ENCODE measurements around the gene FOXF2.
"Not testable (repeated sequence)": the region's sequence is repeated elsewhere in the genome, so short reads cannot be mapped to it uniquely, and the experiment has no call there.

Gene FOXF2

DNA sequence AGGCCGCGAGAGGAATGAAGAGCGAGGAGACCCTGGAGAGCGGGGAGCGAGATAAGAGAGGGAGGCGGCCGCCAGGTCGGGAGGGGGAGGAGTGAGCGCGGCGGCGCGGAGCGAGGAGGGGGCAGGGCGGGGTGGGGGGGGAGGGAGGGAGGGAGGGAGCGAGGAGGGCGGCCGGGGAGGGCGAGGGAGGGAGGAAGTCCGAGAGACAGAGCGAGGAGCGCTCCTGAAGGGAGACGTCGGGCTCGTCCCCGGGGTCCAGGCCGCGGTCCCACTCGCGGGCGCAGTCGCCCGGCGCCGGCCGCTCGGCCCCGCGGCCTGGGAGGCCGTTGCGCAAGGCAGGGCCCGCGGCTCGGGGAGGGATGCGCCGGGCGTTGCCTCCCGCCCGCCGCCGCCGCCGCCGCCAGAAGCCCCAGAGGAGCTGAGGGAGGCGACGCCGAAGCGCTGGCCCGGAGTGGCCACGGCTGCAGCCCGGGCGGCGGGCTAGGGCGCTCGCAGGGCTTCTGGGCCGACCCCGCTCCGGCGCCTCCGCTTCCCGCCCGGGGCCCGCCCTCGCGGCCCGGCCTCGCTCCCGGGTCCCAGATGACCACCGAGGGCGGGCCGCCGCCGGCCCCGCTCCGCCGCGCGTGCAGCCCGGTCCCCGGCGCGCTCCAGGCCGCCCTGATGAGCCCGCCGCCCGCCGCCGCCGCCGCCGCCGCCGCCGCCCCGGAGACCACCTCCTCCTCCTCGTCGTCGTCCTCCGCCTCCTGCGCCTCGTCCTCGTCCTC is at the start of gene FOXF2:
FOXF2 (plus strand) TSS at position 208 of the 764 bp plus-strand sequence; CDS start at position 580, 372 bp downstream.
- Histone ChIP-seq H3K4me1 (ENCODE audit: control insufficient read depth in 5 of 5, insufficient read depth in 5 of 5, low read length in 5 of 5) (peaks cover 3 to 32% (median 22%) of the 10 kb centered on the region in 5 donors), H3K9ac (ENCODE audit: low read length in 5 of 5) (no peak within 1 kb of the TSS), H3K27ac (ENCODE audit: low read depth, low read length) (no peak within 1 kb of the TSS)

DNA sequence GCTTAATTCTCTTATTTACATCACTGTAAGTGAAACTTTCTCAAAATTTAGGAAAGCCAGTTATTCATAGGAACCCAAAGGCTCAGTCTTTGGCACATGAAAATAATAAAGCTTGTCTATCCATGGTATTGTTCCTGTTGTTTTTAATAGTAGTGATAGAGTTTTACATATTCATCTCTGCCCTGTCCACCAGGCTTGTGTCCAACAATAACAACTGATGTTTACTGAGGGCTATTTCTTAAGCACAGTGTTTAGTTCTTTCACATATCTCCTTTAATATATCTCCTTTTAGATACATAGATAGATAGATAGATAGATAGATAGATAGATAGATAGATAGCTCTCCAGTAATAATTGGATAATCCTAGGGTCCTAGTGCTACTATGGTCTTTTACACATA is 43.3 kb upstream of the FOXF2 start:
- peaks cover 0 to 2% (median 0%) of the 10 kb centered on the region in 5 donors for H3K4me1 ChIP-seq (ENCODE audit: control insufficient read depth in 5 of 5, insufficient read depth in 5 of 5, low read length in 5 of 5)
- peaks cover 0 to 9% (median 6%) of the 10 kb centered on the region in 5 donors for H3K27me3 ChIP-seq (ENCODE audit: control insufficient read depth in 5 of 5, insufficient read depth in 4 of 5, low read length in 5 of 5)
- H3K4me3 ChIP-seq (ENCODE audit: low read depth in 1 of 5, low read length in 5 of 5), result no peak overlapping the region
- H3K36me3 ChIP-seq (ENCODE audit: control insufficient read depth in 5 of 5, insufficient read depth in 5 of 5, low read length in 5 of 5), result no peaks in the 10 kb centered on the region
- no peak overlapping the region for H3K9ac ChIP-seq (ENCODE audit: low read length in 5 of 5)
- peaks cover 5 to 11% (median 6%) of the 10 kb centered on the region in 5 donors for H3K9me3 ChIP-seq (ENCODE audit: control insufficient read depth in 5 of 5, low read length in 5 of 5)
- H3K27ac ChIP-seq (ENCODE audit: low read depth, low read length), result no peak overlapping the region

More for the DNA sequence above, at the start of gene FOXF2:
- Histone ChIP-seq H3K27me3 (ENCODE audit: control insufficient read depth in 5 of 5, insufficient read depth in 4 of 5, low read length in 5 of 5) (peaks cover 32 to 80% (median 59%) of the 10 kb centered on the region in 5 donors), H3K9me3 (ENCODE audit: control insufficient read depth in 5 of 5, low read length in 5 of 5) (no peaks in the 10 kb centered on the region), H3K36me3 (ENCODE audit: control insufficient read depth in 5 of 5, insufficient read depth in 5 of 5, low read length in 5 of 5) (no peaks in the 10 kb centered on the region), H3K4me3 (ENCODE audit: low read depth in 1 of 5, low read length in 5 of 5) (peak within 1 kb of the TSS in 4 of 5 donors; percentile 58 to 69 (median 59))

DNA sequence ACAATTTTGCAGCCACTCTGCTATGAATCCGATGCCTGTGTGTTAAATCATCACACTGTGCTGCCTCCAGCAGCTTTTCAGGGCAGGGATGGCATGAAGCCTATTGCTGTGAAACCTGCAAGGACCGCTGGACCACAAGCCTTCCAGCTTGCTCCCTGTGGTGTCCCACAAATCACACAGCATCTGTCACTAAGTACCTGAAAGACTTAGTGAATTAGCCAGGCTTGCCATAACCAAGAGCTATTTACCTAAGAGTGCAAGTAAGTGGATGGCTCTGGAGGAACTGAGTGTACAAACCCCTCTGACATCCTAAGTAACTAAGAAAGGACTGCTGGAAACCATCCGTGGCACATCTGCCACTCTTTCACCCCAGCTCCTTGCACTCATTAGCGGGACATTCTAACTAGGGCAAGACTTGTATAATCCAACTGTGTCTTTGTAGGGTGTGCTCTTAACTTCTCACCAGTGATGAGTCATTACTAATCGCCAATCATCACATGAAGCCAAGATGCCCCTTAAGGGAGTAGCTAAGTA is 42.8 kb upstream of the FOXF2 start:
- Histone ChIP-seq H3K4me3 (ENCODE audit: low read depth in 1 of 5, low read length in 5 of 5) (no peak overlapping the region), H3K36me3 (ENCODE audit: control insufficient read depth in 5 of 5, insufficient read depth in 5 of 5, low read length in 5 of 5) (no peaks in the 10 kb centered on the region), H3K9ac (ENCODE audit: low read length in 5 of 5) (no peak overlapping the region), H3K27me3 (ENCODE audit: control insufficient read depth in 5 of 5, insufficient read depth in 4 of 5, low read length in 5 of 5) (peaks cover 0 to 9% (median 6%) of the 10 kb centered on the region in 5 donors), H3K9me3 (ENCODE audit: control insufficient read depth in 5 of 5, low read length in 5 of 5) (peaks cover 5 to 15% (median 10%) of the 10 kb centered on the region in 5 donors), H3K27ac (ENCODE audit: low read depth, low read length) (no peak overlapping the region), H3K4me1 (ENCODE audit: control insufficient read depth in 5 of 5, insufficient read depth in 5 of 5, low read length in 5 of 5) (peaks cover 0 to 2% (median 0%) of the 10 kb centered on the region in 5 donors)

DNA sequence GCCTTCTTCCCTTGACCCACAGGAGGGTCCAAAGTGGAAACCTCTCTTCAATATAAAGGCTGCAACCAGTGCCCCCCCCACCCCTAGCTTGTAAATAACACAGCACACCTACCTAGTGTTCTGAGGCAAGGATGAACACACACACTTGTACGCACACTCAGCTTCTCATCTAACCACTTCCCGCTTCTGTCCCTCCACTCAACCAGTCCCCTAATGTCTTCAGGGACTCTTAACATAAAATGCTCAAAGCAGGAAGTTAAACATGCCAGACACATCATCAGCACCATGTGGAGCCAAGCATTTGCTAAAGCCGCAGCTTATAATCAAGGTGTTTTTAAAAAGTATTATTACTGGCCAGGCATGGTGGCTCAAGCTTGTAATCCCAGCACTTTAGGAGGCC is 42.2 kb upstream of the FOXF2 start:
- H3K4me1 ChIP-seq (ENCODE audit: control insufficient read depth in 5 of 5, insufficient read depth in 5 of 5, low read length in 5 of 5), result peaks cover 0 to 2% (median 0%) of the 10 kb centered on the region in 5 donors
- peaks cover 5 to 15% (median 10%) of the 10 kb centered on the region in 5 donors for H3K9me3 ChIP-seq (ENCODE audit: control insufficient read depth in 5 of 5, low read length in 5 of 5)
- no peaks in the 10 kb centered on the region for H3K36me3 ChIP-seq (ENCODE audit: control insufficient read depth in 5 of 5, insufficient read depth in 5 of 5, low read length in 5 of 5)
- H3K27me3 ChIP-seq (ENCODE audit: control insufficient read depth in 5 of 5, insufficient read depth in 4 of 5, low read length in 5 of 5), result peaks cover 0 to 9% (median 6%) of the 10 kb centered on the region in 5 donors
- no peak overlapping the region for H3K9ac ChIP-seq (ENCODE audit: low read length in 5 of 5)
- H3K27ac ChIP-seq (ENCODE audit: low read depth, low read length), result no peak overlapping the region
- no peak overlapping the region for H3K4me3 ChIP-seq (ENCODE audit: low read depth in 1 of 5, low read length in 5 of 5)

DNA sequence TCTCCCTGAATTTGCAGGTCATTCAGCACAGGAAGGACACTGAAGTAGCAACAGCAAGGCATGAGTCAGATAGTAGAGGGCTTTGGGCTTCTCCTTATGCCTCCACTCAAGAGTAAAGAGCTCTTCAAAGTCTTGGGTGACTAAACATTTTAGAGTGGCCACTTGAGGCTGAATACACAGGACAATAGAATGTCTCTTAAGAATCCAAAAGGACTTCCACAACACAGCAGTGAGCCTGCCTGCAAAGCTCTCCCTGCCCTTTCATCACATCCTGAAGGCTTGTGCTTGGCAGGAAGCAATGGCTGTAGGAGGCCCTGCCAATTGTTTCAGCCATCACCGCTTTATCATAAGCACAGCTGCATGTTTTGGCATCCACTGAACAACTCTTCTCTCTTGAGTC is 40.7 kb upstream of the FOXF2 start:
- Histone ChIP-seq H3K4me3 (ENCODE audit: low read depth in 1 of 5, low read length in 5 of 5) (no peak overlapping the region), H3K36me3 (ENCODE audit: control insufficient read depth in 5 of 5, insufficient read depth in 5 of 5, low read length in 5 of 5) (no peaks in the 10 kb centered on the region), H3K9me3 (ENCODE audit: control insufficient read depth in 5 of 5, low read length in 5 of 5) (peaks cover 5 to 15% (median 10%) of the 10 kb centered on the region in 5 donors), H3K27ac (ENCODE audit: low read depth, low read length) (no peak overlapping the region), H3K9ac (ENCODE audit: low read length in 5 of 5) (no peak overlapping the region), H3K4me1 (ENCODE audit: control insufficient read depth in 5 of 5, insufficient read depth in 5 of 5, low read length in 5 of 5) (peaks cover 0 to 2% (median 0%) of the 10 kb centered on the region in 5 donors), H3K27me3 (ENCODE audit: control insufficient read depth in 5 of 5, insufficient read depth in 4 of 5, low read length in 5 of 5) (peaks cover 0 to 9% (median 6%) of the 10 kb centered on the region in 5 donors)

DNA sequence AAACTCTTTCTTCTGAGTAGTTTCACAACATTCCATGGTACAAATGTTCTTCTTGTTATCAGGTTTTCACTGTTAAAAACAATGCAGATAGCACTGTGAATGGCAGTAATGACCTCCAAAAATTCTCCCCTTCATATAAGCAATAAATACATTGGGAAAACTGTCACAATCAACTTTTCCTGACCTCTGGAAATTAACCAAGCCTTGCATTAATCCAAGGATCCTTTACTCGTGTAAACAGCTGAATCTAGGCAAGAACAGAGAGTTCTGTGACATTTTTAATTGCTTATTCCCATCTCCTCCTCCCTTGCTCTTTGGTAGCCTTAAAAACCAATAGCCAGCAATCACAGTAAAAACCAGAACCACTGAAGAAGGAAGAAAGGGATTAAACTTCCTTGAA is 39.7 kb upstream of the FOXF2 start:
- Histone ChIP-seq H3K4me1 (ENCODE audit: control insufficient read depth in 5 of 5, insufficient read depth in 5 of 5, low read length in 5 of 5) (peaks cover 0 to 2% (median 0%) of the 10 kb centered on the region in 5 donors), H3K27me3 (ENCODE audit: control insufficient read depth in 5 of 5, insufficient read depth in 4 of 5, low read length in 5 of 5) (peaks cover 0 to 9% (median 6%) of the 10 kb centered on the region in 5 donors)

DNA sequence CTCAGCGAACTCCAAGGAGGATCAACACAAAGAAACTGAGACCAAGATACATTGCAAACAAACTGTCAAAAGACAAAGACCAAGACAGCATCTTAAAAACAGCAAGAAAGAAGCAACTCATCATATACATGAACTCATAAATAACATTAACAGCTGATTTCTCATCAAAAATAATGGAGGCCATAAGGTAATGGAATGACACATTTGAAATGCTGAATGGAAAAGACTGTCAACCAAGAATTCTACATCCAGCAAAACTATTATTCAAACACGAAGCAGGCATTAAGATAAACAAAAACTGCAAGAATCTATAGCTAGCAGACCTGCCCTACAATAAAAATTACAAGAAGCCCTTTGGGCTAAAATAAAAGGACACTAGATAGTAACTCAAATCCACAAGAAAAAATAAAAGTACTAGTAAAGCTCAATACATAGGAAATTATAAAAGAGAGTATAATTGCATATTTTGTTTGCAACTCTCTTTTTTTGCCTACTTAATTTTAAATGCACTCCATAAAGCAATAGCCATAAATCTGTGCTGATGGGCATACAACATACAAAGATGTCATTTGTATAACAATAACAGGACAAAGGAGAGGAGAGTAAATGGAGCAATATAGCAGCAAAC is 37.9 kb upstream of the FOXF2 start:
- Histone ChIP-seq H3K36me3 (ENCODE audit: control insufficient read depth in 5 of 5, insufficient read depth in 5 of 5, low read length in 5 of 5) (no peaks in the 10 kb centered on the region), H3K4me1 (ENCODE audit: control insufficient read depth in 5 of 5, insufficient read depth in 5 of 5, low read length in 5 of 5) (peaks cover 0 to 2% (median 0%) of the 10 kb centered on the region in 5 donors), H3K4me3 (ENCODE audit: low read depth in 1 of 5, low read length in 5 of 5) (peak overlapping the region in 1 of 5 donors; percentile 2), H3K27ac (ENCODE audit: low read depth, low read length) (no peak overlapping the region), H3K9me3 (ENCODE audit: control insufficient read depth in 5 of 5, low read length in 5 of 5) (peaks cover 0 to 7% (median 4%) of the 10 kb centered on the region in 5 donors), H3K9ac (ENCODE audit: low read length in 5 of 5) (no peak overlapping the region), H3K27me3 (ENCODE audit: control insufficient read depth in 5 of 5, insufficient read depth in 4 of 5, low read length in 5 of 5) (peaks cover 0 to 8% (median 3%) of the 10 kb centered on the region in 5 donors)

More for the DNA sequence above, 39.7 kb upstream of the FOXF2 start:
- peaks cover 0 to 11% (median 5%) of the 10 kb centered on the region in 5 donors for H3K9me3 ChIP-seq (ENCODE audit: control insufficient read depth in 5 of 5, low read length in 5 of 5)
- no peak overlapping the region for H3K4me3 ChIP-seq (ENCODE audit: low read depth in 1 of 5, low read length in 5 of 5)
- H3K27ac ChIP-seq (ENCODE audit: low read depth, low read length), result no peak overlapping the region
- H3K36me3 ChIP-seq (ENCODE audit: control insufficient read depth in 5 of 5, insufficient read depth in 5 of 5, low read length in 5 of 5), result no peaks in the 10 kb centered on the region
- H3K9ac ChIP-seq (ENCODE audit: low read length in 5 of 5), result no peak overlapping the region

DNA sequence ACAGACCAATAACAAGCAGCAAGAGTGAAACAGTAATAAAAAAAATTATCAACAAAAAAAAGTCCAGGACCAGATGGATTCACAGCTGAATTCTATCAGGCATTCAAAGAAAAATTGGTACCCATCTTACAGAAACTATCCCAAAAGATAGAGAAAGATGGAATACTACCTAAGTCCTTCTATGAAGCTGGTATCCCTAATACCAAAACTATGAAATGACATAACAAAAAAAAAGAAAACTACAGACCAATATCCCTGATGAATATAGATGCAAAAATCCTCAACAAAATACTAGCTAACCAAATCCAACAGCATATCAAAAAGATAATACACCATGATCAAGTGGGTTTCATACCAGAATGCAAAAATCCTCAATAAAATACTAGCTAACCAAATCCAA is 34.3 kb upstream of the FOXF2 start:
- not testable (repeated sequence) for H3K4me3 ChIP-seq (ENCODE audit: low read depth in 1 of 5, low read length in 5 of 5); H3K4me1 ChIP-seq (ENCODE audit: control insufficient read depth in 5 of 5, insufficient read depth in 5 of 5, low read length in 5 of 5); H3K9me3 ChIP-seq (ENCODE audit: control insufficient read depth in 5 of 5, low read length in 5 of 5); H3K27ac ChIP-seq (ENCODE audit: low read depth, low read length); H3K27me3 ChIP-seq (ENCODE audit: control insufficient read depth in 5 of 5, insufficient read depth in 4 of 5, low read length in 5 of 5); H3K36me3 ChIP-seq (ENCODE audit: control insufficient read depth in 5 of 5, insufficient read depth in 5 of 5, low read length in 5 of 5); H3K9ac ChIP-seq (ENCODE audit: low read length in 5 of 5)

DNA sequence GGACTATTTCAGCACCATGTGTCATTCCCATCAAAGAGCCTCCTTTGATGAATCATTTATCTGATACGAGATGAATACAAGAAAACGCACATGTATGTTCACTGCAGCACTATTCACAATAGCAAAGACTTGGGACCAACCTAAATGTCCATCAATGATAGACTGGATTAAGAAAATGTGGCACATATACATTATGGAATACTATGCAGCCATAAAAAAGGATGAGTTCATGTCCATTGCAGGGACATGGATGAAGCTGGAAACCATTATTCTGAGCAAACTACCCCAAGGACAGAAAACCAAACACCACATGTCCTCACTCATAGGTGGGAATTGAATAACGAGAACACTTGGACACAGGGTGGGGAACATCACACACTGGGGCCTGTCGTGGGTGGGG is 27.7 kb upstream of the FOXF2 start:
- not testable (repeated sequence) for H3K27ac ChIP-seq (ENCODE audit: low read depth, low read length); H3K9me3 ChIP-seq (ENCODE audit: control insufficient read depth in 5 of 5, low read length in 5 of 5); H3K4me3 ChIP-seq (ENCODE audit: low read depth in 1 of 5, low read length in 5 of 5); H3K9ac ChIP-seq (ENCODE audit: low read length in 5 of 5); H3K27me3 ChIP-seq (ENCODE audit: control insufficient read depth in 5 of 5, insufficient read depth in 4 of 5, low read length in 5 of 5); H3K36me3 ChIP-seq (ENCODE audit: control insufficient read depth in 5 of 5, insufficient read depth in 5 of 5, low read length in 5 of 5)
- peaks cover 4 to 18% (median 17%) of the 10 kb centered on the region in 5 donors for H3K4me1 ChIP-seq (ENCODE audit: control insufficient read depth in 5 of 5, insufficient read depth in 5 of 5, low read length in 5 of 5)

DNA sequence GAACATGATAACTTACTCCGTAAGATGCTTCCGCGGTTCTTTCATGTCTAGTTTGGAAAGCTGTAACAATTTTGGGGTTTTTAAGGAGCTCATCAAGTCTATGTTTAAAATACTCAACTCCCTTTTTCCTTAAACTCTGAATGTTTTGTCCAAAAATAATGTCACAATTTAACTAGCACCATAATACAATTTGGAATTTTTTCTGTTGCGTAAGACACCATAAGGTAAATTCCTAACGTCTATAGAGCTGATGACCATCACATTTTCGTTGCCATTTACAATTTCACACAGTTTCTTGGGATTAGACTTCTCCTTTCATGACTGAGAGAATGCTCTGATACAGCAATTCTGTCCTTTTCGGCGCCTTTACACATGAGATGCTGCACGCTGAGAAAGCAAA is 26.7 kb upstream of the FOXF2 start:
- Histone ChIP-seq H3K4me3 (ENCODE audit: low read depth in 1 of 5, low read length in 5 of 5) (no peak overlapping the region), H3K36me3 (ENCODE audit: control insufficient read depth in 5 of 5, insufficient read depth in 5 of 5, low read length in 5 of 5) (no peaks in the 10 kb centered on the region), H3K27me3 (ENCODE audit: control insufficient read depth in 5 of 5, insufficient read depth in 4 of 5, low read length in 5 of 5) (no peaks in the 10 kb centered on the region), H3K9me3 (ENCODE audit: control insufficient read depth in 5 of 5, low read length in 5 of 5) (no peaks in the 10 kb centered on the region), H3K27ac (ENCODE audit: low read depth, low read length) (no peak overlapping the region), H3K4me1 (ENCODE audit: control insufficient read depth in 5 of 5, insufficient read depth in 5 of 5, low read length in 5 of 5) (peaks cover 4 to 18% (median 17%) of the 10 kb centered on the region in 5 donors), H3K9ac (ENCODE audit: low read length in 5 of 5) (no peak overlapping the region)
